Tibial artery (tissue), 4 donors: ENCODE results near the gene MRPL14.

Experiments
- DNase-seq, 2 donors: peaks; one replicate each; pipeline ENCODE4 v3.0.0-alpha.2; 2019
- H3K27ac ChIP-seq, 2 donors: fragments of 200-600 bp; sonication (generic) in 1 of 2; 1 replicate in 1 of 2; 2 replicates in 1 of 2; pipeline ENCODE4 v1.5.1; 2018 to 2019; ENCODE audit warnings: mild to moderate bottlenecking in 1 of 2
- H3K27me3 ChIP-seq, 2 donors: fragments of 200-600 bp; sonication (generic) in 1 of 2; one replicate each; pipeline versions ENCODE4 v1.5.1 to v1.6.0; 2016 to 2019
- H3K36me3 ChIP-seq, 3 donors: fragments of 200-600 bp; sonication (generic) in 2 of 3; one replicate each; pipeline ENCODE4 v1.5.1; 2016 to 2019; ENCODE audit warnings: mild to moderate bottlenecking in 2 of 3
- H3K4me1 ChIP-seq, 4 donors: fragments of 200-600 bp; sonication (generic) in 2 of 4; 1 replicate in 3 of 4; 2 replicates in 1 of 4; pipeline ENCODE4 v1.5.1; 2016 to 2019
- H3K4me3 ChIP-seq, 2 donors: fragments of 200-600 bp; sonication (generic) in 1 of 2; 1 replicate in 1 of 2; 2 replicates in 1 of 2; pipeline ENCODE4 v1.5.1; 2018 to 2019; ENCODE audit warnings: mild to moderate bottlenecking in 2 of 2
- H3K9me3 ChIP-seq, 3 donors: fragments of 200-600 bp; sonication (generic) in 1 of 3; one replicate each; pipeline ENCODE4 v1.5.1; 2016 to 2019
- CTCF ChIP-seq, 2 experiments: fragments of 200-600 bp in 1 of 2; fragments of 450-650 bp in 1 of 2; IDR thresholded peaks; one replicate each; pipeline ENCODE4 v1.5.1; 2017 to 2019; ENCODE audit warnings: antibody characterized with exemption in 2 of 2, mild to moderate bottlenecking in 1 of 2, moderate library complexity in 1 of 2
- intact Hi-C: fragments of 100-400 bp; cut with DNase I; formaldehyde crosslinking; loops from one replicate; pipeline ENCODE4 v1.15.0; 2023; ENCODE audit warnings: low total_unique reads

MRPL14 gene

GRCh38 chr6:44102527-44102926, 24.7 kb downstream of the MRPL14 start:
- TF ChIP-seq CTCF (IDR thresholded peaks at IDR 0.05) = no peak
- intact Hi-C loops = no loop called here
- Histone ChIP-seq H3K27ac (no peak overlapping the region), H3K4me3 (no peak overlapping the region), H3K36me3 (peaks cover 0 to 32% (median 5%) of the 10 kb centered on the region in 3 donors), H3K9me3 (no peaks in the 10 kb centered on the region), H3K27me3 (no peaks in the 10 kb centered on the region), H3K4me1 (peaks cover 0 to 5% (median 0%) of the 10 kb centered on the region in 4 donors)
- DNase-seq = no peak

- no peak overlapping the region for H3K4me3 ChIP-seq
- H3K36me3 ChIP-seq = peaks cover 0 to 25% (median 5%) of the 10 kb centered on the region in 3 donors
- no peak for TF ChIP-seq CTCF (IDR thresholded peaks at IDR 0.05)
- no peak for DNase-seq
- H3K27me3 ChIP-seq = no peaks in the 10 kb centered on the region
- H3K4me1 ChIP-seq = peaks cover 0 to 5% (median 0%) of the 10 kb centered on the region in 4 donors
- intact Hi-C loops = no loop called here
- no peak overlapping the region for H3K27ac ChIP-seq
- no peaks in the 10 kb centered on the region for H3K9me3 ChIP-seq
Observed at GRCh38 chr6:44101832-44102231, 25.4 kb downstream of the MRPL14 start.

- no peaks in the 10 kb centered on the region for H3K27me3 ChIP-seq
- intact Hi-C loops = no loop called here
- H3K4me1 ChIP-seq = peaks cover 0 to 3% (median 0%) of the 10 kb centered on the region in 4 donors
- H3K36me3 ChIP-seq = peaks cover 0 to 24% (median 5%) of the 10 kb centered on the region in 3 donors
- no peak for TF ChIP-seq CTCF (IDR thresholded peaks at IDR 0.05)
- H3K27ac ChIP-seq = no peak overlapping the region
- H3K4me3 ChIP-seq = no peak overlapping the region
- DNase-seq = no peak
- no peaks in the 10 kb centered on the region for H3K9me3 ChIP-seq
Observed at GRCh38 chr6:44100088-44100550, 27.1 kb downstream of the MRPL14 start.

GRCh38 chr6:44099192-44099591, 28.1 kb downstream of the MRPL14 start:
- no peak for TF ChIP-seq CTCF (IDR thresholded peaks at IDR 0.05)
- Histone ChIP-seq H3K27ac (no peak overlapping the region), H3K27me3 (no peaks in the 10 kb centered on the region), H3K4me1 (no peaks in the 10 kb centered on the region), H3K9me3 (no peaks in the 10 kb centered on the region), H3K4me3 (no peak overlapping the region), H3K36me3 (peaks cover 0 to 26% (median 1%) of the 10 kb centered on the region in 3 donors)
- no peak for DNase-seq
- intact Hi-C loops = loop anchor here (10.0 kb wide), 1 partner anchor 166 kb away; the partner anchor contains the start of gene NFKBIE

GRCh38 chr6:44097782-44098317, 29.4 kb downstream of the MRPL14 start:
- intact Hi-C loops = loop anchor here (2.0 to 10.0 kb wide), 2 partner anchors 55 to 167 kb away; partner anchors contain the start of gene NFKBIE
- peaks cover 0 to 29% (median 0%) of the 10 kb centered on the region in 3 donors for H3K36me3 ChIP-seq
- TF ChIP-seq CTCF (IDR thresholded peaks at IDR 0.05) = no peak

More at GRCh38 chr6:44097782-44098317, 29.4 kb downstream of the MRPL14 start:
- DNase-seq = no peak
- H3K4me3 ChIP-seq = no peak overlapping the region
- no peak overlapping the region for H3K27ac ChIP-seq
- no peaks in the 10 kb centered on the region for H3K27me3 ChIP-seq
- no peaks in the 10 kb centered on the region for H3K9me3 ChIP-seq
- H3K4me1 ChIP-seq = no peaks in the 10 kb centered on the region
